Hematopoietic multipotent progenitor cell treated with erythropoietin and hydrocortisone succinate and interleukin-3 and kit ligand, for 8 days (in vitro differentiated cells): ENCODE measurements around the gene UCK1.

Source experiments
- DNase-seq: peaks from one replicate; pipeline ENCODE4 v3.0.0-alpha.2; 2015

Gene UCK1

DNA sequence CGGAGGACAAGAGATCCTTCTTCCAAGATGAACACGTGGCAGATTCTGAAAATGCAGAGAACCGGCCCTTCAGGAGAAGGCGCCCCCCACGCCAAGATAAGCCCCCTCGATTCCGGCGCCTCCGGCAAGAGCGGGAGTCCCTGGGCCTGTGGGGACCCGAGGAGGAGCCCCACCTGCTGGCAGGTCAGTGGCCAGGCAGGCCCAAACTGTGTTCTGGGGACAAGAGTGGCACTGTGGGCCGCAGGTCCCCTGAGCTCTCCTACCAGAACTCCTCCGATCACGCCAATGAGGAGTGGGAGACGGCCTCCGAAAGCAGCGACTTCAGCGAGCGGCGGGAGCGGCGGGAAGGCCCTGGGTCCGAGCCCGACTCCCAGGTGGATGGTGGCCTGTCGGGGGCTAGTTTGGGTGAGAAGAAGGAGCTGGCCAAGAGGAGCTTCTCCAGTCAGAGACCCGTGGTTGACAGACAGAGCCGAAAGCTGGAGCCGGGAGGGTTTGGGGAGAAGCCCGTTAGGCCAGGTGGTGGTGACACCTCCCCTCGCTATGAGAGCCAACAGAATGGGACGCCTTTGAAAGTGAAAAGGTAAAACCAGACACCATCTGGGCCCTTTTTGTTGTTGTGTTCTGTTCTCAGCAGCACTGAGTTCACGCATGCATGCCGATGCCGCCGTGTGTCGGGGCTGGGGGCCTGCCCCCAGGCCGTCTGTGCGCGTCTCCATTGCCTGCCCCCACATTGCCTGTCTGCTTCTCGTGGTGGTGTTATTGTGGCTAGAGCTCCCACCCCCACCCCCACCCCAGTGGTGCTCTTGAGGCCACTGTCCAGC lies 54.9 kb downstream of the UCK1 start:
- DNase-seq = no peak

DNA sequence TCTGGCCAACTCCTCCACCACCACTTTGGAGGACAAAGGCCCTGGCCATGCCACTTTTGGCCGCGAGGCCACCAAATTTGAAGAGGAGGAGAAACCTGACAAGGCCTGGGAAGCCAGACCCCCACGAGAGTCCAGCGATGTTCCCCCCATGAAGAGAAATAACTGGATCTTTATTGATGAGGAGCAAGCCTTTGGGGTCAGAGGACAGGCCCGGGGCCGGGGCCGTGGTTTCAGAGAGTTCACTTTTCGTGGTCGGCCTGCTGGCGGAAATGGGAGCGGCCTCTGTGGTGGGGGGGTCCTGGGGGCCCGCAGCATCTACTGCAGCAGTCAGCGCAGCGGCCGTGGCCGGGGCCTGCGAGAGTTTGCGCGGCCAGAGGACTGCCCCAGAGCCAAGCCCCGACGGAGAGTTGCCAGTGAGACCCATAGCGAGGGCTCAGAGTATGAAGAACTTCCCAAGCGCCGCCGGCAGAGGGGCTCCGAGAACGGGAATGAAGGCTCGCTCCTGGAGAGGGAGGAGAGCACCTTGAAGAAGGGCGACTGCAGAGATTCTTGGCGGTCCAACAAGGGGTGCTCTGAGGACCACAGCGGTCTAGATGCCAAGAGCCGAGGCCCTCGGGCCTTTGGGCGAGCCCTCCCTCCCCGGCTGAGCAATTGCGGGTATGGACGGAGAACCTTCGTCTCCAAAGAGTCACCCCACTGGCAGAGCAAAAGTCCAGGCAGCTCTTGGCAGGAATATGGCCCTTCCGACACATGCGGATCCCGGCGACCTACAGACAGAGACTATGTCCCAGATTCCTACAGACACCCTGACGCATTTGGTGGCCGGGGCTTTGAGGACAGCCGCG lies 55.7 kb downstream of the UCK1 start:
- no peak for DNase-seq

- no peak for DNase-seq
Observed at GRCh38 chr9:131474711-131475110, 56.4 kb downstream of the UCK1 start.

DNA sequence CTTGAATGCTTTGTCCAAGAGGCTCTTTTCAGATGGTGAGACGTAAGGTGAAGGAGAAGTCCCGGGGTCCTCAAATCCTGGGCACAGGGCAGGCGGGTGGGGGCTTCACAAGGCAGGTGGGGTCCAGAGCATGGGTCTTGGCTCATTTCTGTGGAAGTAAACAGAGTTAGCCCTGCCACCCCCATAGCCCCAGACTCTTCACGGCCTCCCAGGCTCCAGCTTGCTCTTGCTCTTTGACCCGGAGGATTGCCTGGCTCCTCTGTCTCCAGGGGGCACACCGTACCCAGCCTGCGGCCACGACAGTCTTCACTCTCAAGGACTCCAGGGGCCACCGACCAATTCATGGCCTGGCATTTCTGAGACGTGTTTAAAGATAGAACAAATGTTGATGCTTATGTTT lies 57.2 kb downstream of the UCK1 start:
- DNase-seq = no peak
